B cell (primary cell): Measurements from ENCODE around the gene FGF3. TPM values are rescaled to one million over a fixed set of nuclear protein-coding genes. Genes with fewer than 3 reads are reported as not detected.

Experiments used
- ATAC-seq: fragments of 200-7000 bp; cut with Tn5 transposase; one replicate; pipeline ENCODE4 v1.10.0; 2021; ENCODE audit warnings: low read depth, mild to moderate bottlenecking, moderate number of reproducible peaks, moderate library complexity
- CTCF ChIA-PET: fragments of 350-600 bp; sonication (Branson Sonifier 250); formaldehyde crosslinking; loops from one replicate; lab custom pipeline; 2021; ENCODE audit warnings: antibody characterized with exemption, inconsistent platforms; lab: Charles Lee
- POLR2A ChIA-PET: fragments of 350-600 bp; sonication (Branson Sonifier 250); formaldehyde crosslinking; loops from one replicate; lab custom pipeline; 2021; ENCODE audit warnings: antibody characterized with exemption; lab: Charles Lee
- DNase-seq: peaks from one replicate; pipeline ENCODE4 v3.0.0; 2013
- H2AFZ ChIP-seq: 2 replicates; pipeline ENCODE4 v1.6.1; 2012; ENCODE audit warnings: mild to moderate bottlenecking, low read depth, low read length; ENCODE audit not compliant: insufficient read depth, poor library complexity, severe bottlenecking
- H3K27ac ChIP-seq, 2 donors: 1 replicate in 1 of 2; 2 replicates in 1 of 2; pipeline ENCODE4 v1.5.1; 2012 to 2013; ENCODE audit warnings: low read length in 2 of 2, mild to moderate bottlenecking in 2 of 2, moderate library complexity in 1 of 2
- H3K27me3 ChIP-seq, 4 experiments: fragments of 200-600 bp in 1 of 4; sonication (generic) in 1 of 4; replicated peaks in 1 of 4; 1 replicate in 2 of 4; 2 replicates in 2 of 4; pipeline versions ENCODE4 v1.6.1 to v1.7.0; 2013 to 2016; ENCODE audit warnings: low read length in 3 of 4, mild to moderate bottlenecking in 2 of 4, mixed read lengths in 1 of 4, moderate library complexity in 1 of 4; ENCODE audit not compliant: insufficient read depth in 4 of 4, control insufficient read depth in 3 of 4; ENCODE audit errors: control extremely low read depth in 1 of 4
- H3K36me3 ChIP-seq, 2 experiments: replicated peaks in 1 of 2; 1 replicate in 1 of 2; 2 replicates in 1 of 2; pipeline versions ENCODE4 v1.6.1 to v1.7.1; 2013; ENCODE audit warnings: low read length in 1 of 2; ENCODE audit not compliant: insufficient read depth in 2 of 2, control insufficient read depth in 1 of 2; ENCODE audit errors: control extremely low read depth in 1 of 2, extremely low read depth in 1 of 2
- H3K4me1 ChIP-seq, 2 donors: fragments of 200-600 bp in 1 of 2; sonication (generic) in 1 of 2; 1 replicate in 1 of 2; 2 replicates in 1 of 2; pipeline versions ENCODE4 v1.5.1 to v1.6.1; 2013 to 2017; ENCODE audit warnings: low read length in 2 of 2; ENCODE audit not compliant: control insufficient read depth in 2 of 2, insufficient read depth in 2 of 2
- H3K4me2 ChIP-seq: replicated peaks from 2 replicates; pipeline ENCODE3; 2012; ENCODE audit warnings: mild to moderate bottlenecking, low read depth, low read length; ENCODE audit not compliant: poor library complexity, severe bottlenecking
- H3K4me3 ChIP-seq, 5 experiments: fragments of 200-600 bp in 1 of 5; sonication (generic) in 1 of 5; 1 replicate in 3 of 5; 2 replicates in 2 of 5; pipeline versions ENCODE4 v1.5.1 to v1.7.0; 2011 to 2016; ENCODE audit warnings: low read length in 4 of 5, mild to moderate bottlenecking in 4 of 5, low read depth in 2 of 5, control low read depth in 1 of 5, moderate library complexity in 1 of 5; ENCODE audit not compliant: insufficient read depth in 1 of 5; ENCODE audit errors: control extremely low read depth in 1 of 5, extremely low read depth in 1 of 5
- H3K79me2 ChIP-seq: fragments of 200-600 bp; sonication (generic); one replicate; pipeline ENCODE4 v1.6.0; 2016; ENCODE audit warnings: low read length; ENCODE audit not compliant: control insufficient read depth, insufficient read depth
- H3K9ac ChIP-seq: fragments of 200-600 bp; sonication (generic); 2 replicates; pipeline ENCODE4 v1.6.1; 2017; ENCODE audit warnings: mild to moderate bottlenecking, low read length, moderate library complexity
- H3K9me3 ChIP-seq, 3 donors: one replicate each; pipeline versions ENCODE4 v1.6.1 to v1.7.1; 2013; ENCODE audit warnings: low read length in 2 of 3; ENCODE audit not compliant: control insufficient read depth in 2 of 3, insufficient read depth in 1 of 3; ENCODE audit errors: control extremely low read depth in 1 of 3
- H4K20me1 ChIP-seq: 2 replicates; pipeline ENCODE4 v1.6.0; 2012; ENCODE audit warnings: mild to moderate bottlenecking, low read length; ENCODE audit not compliant: insufficient read depth, control insufficient read depth, poor library complexity, severe bottlenecking
- H3K27ac Mint-ChIP-seq: one replicate; pipeline ENCODE4 v1.8.0; 2021; ENCODE audit warnings: mixed read lengths
- H3K27me3 Mint-ChIP-seq: one replicate; pipeline ENCODE4 v1.8.0; 2021; ENCODE audit warnings: mixed read lengths
- H3K4me1 Mint-ChIP-seq: one replicate; pipeline ENCODE4 v1.8.0; 2021; ENCODE audit warnings: mixed read lengths
- H3K4me3 Mint-ChIP-seq: one replicate; pipeline ENCODE4 v1.8.0; 2021; ENCODE audit warnings: mixed read lengths
- H3K9me3 Mint-ChIP-seq: one replicate; pipeline ENCODE4 v1.8.0; 2022; ENCODE audit warnings: mixed read lengths; ENCODE audit not compliant: insufficient read depth
- EZH2 ChIP-seq: IDR thresholded peaks from 2 replicates; pipeline ENCODE4 v1.6.1; 2012; ENCODE audit warnings: borderline replicate concordance, low read depth, mild to moderate bottlenecking, moderate library complexity, low read length; ENCODE audit not compliant: insufficient read depth, poor library complexity, severe bottlenecking
- WGBS: methylation state at CpG from one replicate; pipeline ENCODE4 v1.1.5; 2013; ENCODE audit warnings: missing lambda C conversion rate; ENCODE audit not compliant: insufficient coverage; 5-methylcytosine and 5-hydroxymethylcytosine counted together
- intact Hi-C: fragments of 100-400 bp; cut with micrococcal nuclease; formaldehyde crosslinking; loops from one replicate; pipeline ENCODE4 v1.10.0; 2022
- polyA plus RNA-seq: library from polyadenylated mRNA; depleted of rRNA; stranded (reverse); fragments of >200 nt; gene quantifications from 2 replicates; pipeline ENCODE4 v1.2.3, GENCODE V29; 2012
- total RNA-seq, 2 donors: library from RNA; stranded (reverse); fragments of 120-200 nt in 1 of 2; gene quantifications; 1 replicate in 1 of 2; 2 replicates in 1 of 2; pipeline versions ENCODE4 v1.2.3 to v1.2.4, GENCODE V29; 2013 to 2022
- TF ChIP-seq, protein P1 (sequence below): fragments of 200-600 bp; IDR thresholded peaks from one replicate; pipeline ENCODE4 v1.8.0; 2022; ENCODE audit warnings: antibody characterized with exemption, mild to moderate bottlenecking

FGF3 gene
- total and polyA plus RNA-seq, 2 donors (not counting 1 experiment from before 2014, with no cell fraction given), result not detected

DNA sequence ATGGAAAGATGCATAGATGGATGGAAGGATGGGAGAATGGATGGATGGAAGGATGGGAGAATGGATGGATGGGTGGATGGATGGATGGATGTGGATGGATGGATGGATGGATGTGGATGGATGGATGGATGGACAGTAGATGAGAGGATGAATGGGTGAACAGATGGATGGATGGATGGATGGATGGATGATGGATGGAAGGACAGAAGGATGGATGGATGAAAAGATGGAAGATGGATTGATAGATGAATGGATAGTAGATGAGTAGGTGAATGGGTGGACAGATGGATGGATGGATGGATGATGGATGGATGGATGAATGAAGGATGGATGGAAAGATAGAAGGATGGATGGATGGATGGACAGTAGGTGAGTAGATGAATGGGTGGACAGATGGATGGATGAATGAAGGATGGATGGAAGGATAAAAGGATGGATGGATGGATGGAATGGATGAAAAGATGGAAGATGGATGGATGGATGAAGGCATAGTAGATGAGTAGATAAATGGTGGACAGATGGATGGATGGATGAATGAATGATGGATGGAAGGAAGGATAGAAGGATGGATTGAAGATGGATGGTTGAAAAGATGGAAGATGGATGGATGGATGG lies 15.5 kb downstream of the FGF3 start:
- H3K9me3 Mint-ChIP-seq, result no peaks in the 10 kb centered on the region
- peaks cover 0 to 8% (median 0%) of the 10 kb centered on the region in 4 experiments for H3K27me3 ChIP-seq
- ATAC-seq, result no peak
- H4K20me1 ChIP-seq, result no peaks in the 10 kb centered on the region
- H3K9me3 ChIP-seq, result peaks cover 0 to 19% (median 0%) of the 10 kb centered on the region in 3 donors
- no peak for DNase-seq
- no peak overlapping the region for H3K4me3 ChIP-seq
- H3K9ac ChIP-seq, result no peak overlapping the region
- no peak overlapping the region for H3K4me3 Mint-ChIP-seq
- TF ChIP-seq, protein P1, sequence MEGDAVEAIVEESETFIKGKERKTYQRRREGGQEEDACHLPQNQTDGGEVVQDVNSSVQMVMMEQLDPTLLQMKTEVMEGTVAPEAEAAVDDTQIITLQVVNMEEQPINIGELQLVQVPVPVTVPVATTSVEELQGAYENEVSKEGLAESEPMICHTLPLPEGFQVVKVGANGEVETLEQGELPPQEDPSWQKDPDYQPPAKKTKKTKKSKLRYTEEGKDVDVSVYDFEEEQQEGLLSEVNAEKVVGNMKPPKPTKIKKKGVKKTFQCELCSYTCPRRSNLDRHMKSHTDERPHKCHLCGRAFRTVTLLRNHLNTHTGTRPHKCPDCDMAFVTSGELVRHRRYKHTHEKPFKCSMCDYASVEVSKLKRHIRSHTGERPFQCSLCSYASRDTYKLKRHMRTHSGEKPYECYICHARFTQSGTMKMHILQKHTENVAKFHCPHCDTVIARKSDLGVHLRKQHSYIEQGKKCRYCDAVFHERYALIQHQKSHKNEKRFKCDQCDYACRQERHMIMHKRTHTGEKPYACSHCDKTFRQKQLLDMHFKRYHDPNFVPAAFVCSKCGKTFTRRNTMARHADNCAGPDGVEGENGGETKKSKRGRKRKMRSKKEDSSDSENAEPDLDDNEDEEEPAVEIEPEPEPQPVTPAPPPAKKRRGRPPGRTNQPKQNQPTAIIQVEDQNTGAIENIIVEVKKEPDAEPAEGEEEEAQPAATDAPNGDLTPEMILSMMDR, result no peak
- no peak for TF ChIP-seq EZH2
- no peak overlapping the region for H3K27ac ChIP-seq
- ChIA-PET POLR2A (no interaction called here), CTCF (no interaction called here)
- H3K4me2 ChIP-seq, result no peak overlapping the region
- no peaks in the 10 kb centered on the region for H3K36me3 ChIP-seq
- H3K27ac Mint-ChIP-seq, result no peak overlapping the region
- H3K4me1 Mint-ChIP-seq, result no peaks in the 10 kb centered on the region
- intact Hi-C loops, result no loop called here
- no peaks in the 10 kb centered on the region for H3K79me2 ChIP-seq
- no peak overlapping the region for H2AFZ ChIP-seq
- H3K27me3 Mint-ChIP-seq, result peaks cover 10% of the 10 kb centered on the region
- no peaks in the 10 kb centered on the region for H3K4me1 ChIP-seq

DNA sequence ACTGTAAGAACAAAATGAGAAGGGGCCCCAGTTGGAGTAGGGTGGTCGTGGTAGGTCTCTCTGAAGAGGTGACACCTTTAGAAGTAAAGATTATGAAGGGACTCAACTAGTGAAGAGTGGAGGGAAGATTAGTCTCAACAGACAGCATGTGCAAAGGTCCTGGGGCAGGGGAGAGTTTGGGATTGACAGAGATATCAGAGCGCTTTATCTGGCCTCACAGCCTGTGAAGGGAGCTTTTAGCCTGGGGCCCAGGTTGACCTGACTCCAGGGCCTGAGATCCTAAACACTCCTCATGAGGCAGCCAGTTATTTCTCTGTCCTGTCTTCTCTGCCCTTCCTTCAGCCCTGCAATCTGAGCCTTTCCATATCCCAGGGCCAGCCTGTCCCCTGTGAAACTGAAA lies 16.2 kb downstream of the FGF3 start:
- H3K4me3 ChIP-seq, result no peak overlapping the region
- ChIA-PET CTCF (no interaction called here), POLR2A (no interaction called here)
- no peak overlapping the region for H3K9ac ChIP-seq
- H3K4me2 ChIP-seq, result no peak overlapping the region
- H3K9me3 ChIP-seq, result peaks cover 0 to 19% (median 0%) of the 10 kb centered on the region in 3 donors
- H3K27me3 ChIP-seq, result peaks cover 0 to 3% (median 0%) of the 10 kb centered on the region in 4 experiments
- no peaks in the 10 kb centered on the region for H4K20me1 ChIP-seq
- Mint-ChIP-seq H3K27me3 (peaks cover 9% of the 10 kb centered on the region), H3K4me1 (no peaks in the 10 kb centered on the region), H3K9me3 (no peaks in the 10 kb centered on the region), H3K4me3 (no peak overlapping the region), H3K27ac (no peak overlapping the region)
- no peaks in the 10 kb centered on the region for H3K4me1 ChIP-seq
- no peak for ATAC-seq
- no peak overlapping the region for H3K27ac ChIP-seq
- 85% methylated on average over 2 of the region's 2 CpGs for WGBS
- H3K79me2 ChIP-seq, result no peaks in the 10 kb centered on the region
- intact Hi-C loops, result no loop called here
- TF ChIP-seq EZH2, result no peak
- TF ChIP-seq, protein P1, result no peak
- H2AFZ ChIP-seq, result no peak overlapping the region
- DNase-seq, result no peak
- no peaks in the 10 kb centered on the region for H3K36me3 ChIP-seq
